Endodermal cell (in vitro differentiated cells): ENCODE measurements around the gene KIRREL3. TPM values are rescaled to one million over a fixed set of nuclear protein-coding genes. Genes with fewer than 3 reads are reported as not detected.

Experiments used
- DNase-seq: peaks from one replicate; pipeline ENCODE4 v3.0.0-alpha.2; 2017
- H3K27ac ChIP-seq: 2 replicates; pipeline ENCODE4 v1.5.1; 2013; ENCODE audit warnings: mild to moderate bottlenecking, low read depth, low read length, moderate library complexity
- H3K27me3 ChIP-seq: 2 replicates; pipeline ENCODE4 v1.6.1; 2013; ENCODE audit warnings: mild to moderate bottlenecking, low read length, moderate library complexity; ENCODE audit not compliant: insufficient read depth, control insufficient read depth, poor library complexity, severe bottlenecking
- H3K36me3 ChIP-seq: 2 replicates; pipeline ENCODE4 v1.7.0; 2013; ENCODE audit warnings: mild to moderate bottlenecking, low read length, moderate library complexity; ENCODE audit not compliant: control insufficient read depth, insufficient read depth
- H3K4me1 ChIP-seq: one replicate; pipeline ENCODE4 v1.7.0; 2013; ENCODE audit warnings: low read length; ENCODE audit not compliant: control insufficient read depth, insufficient read depth
- H3K4me3 ChIP-seq: 2 replicates; pipeline ENCODE4 v1.5.1; 2013; ENCODE audit warnings: mild to moderate bottlenecking, low read length, moderate library complexity
- H3K9ac ChIP-seq: 2 replicates; pipeline ENCODE4 v1.6.1; 2013; ENCODE audit warnings: mild to moderate bottlenecking, low read length, moderate library complexity; ENCODE audit not compliant: poor library complexity, severe bottlenecking; ENCODE audit errors: extremely low read depth
- H3K9me3 ChIP-seq: 2 replicates; pipeline ENCODE4 v1.6.1; 2013; ENCODE audit warnings: mild to moderate bottlenecking, low read length, moderate library complexity; ENCODE audit not compliant: control insufficient read depth
- H3K27ac Mint-ChIP-seq: 2 replicates; pipeline ENCODE4 v1.8.0; 2020; ENCODE audit warnings: mixed read lengths
- H3K27me3 Mint-ChIP-seq: 2 replicates; pipeline ENCODE4 v1.8.0; 2021; ENCODE audit warnings: mild to moderate bottlenecking, mixed read lengths; ENCODE audit not compliant: insufficient read depth
- H3K36me3 Mint-ChIP-seq: 2 replicates; pipeline ENCODE4 v1.8.0; 2020; ENCODE audit warnings: low read depth, mixed read lengths
- H3K4me1 Mint-ChIP-seq: 2 replicates; pipeline ENCODE4 v1.8.0; 2020; ENCODE audit warnings: mixed read lengths
- H3K4me3 Mint-ChIP-seq: 2 replicates; pipeline ENCODE4 v1.8.0; 2020; ENCODE audit warnings: mild to moderate bottlenecking, moderate library complexity, mixed read lengths
- H3K9me3 Mint-ChIP-seq: 2 replicates; pipeline ENCODE4 v1.8.0; 2020; ENCODE audit warnings: mild to moderate bottlenecking, mixed read lengths
- WGBS, 2 experiments: methylation state at CpG; one replicate each; pipeline versions ENCODE4 v1.1.5 to v1.1.7; 2013; ENCODE audit warnings: missing lambda C conversion rate in 2 of 2, mixed read lengths in 1 of 2; ENCODE audit not compliant: insufficient coverage in 1 of 2, insufficient read length in 1 of 2; 5-methylcytosine and 5-hydroxymethylcytosine counted together
- total RNA-seq, 2 donors: library from RNA; stranded (reverse); fragmentation: NEBNext Ultra II Directional in 1 of 2; extraction: Animal tissue kit (Norgen Biotek cat#: 25700) in 1 of 2; gene quantifications; 2 replicates in 1 of 2; 3 replicates in 1 of 2; pipeline ENCODE4 v1.2.1, GENCODE V29; 2021
- TF ChIP-seq, protein P1 (sequence below): fragments of 200-600 bp; sonication (generic); conservative IDR thresholded peaks from 2 replicates; pipeline ENCODE4 v1.5.0; 2021; ENCODE audit warnings: antibody characterized with exemption, mild to moderate bottlenecking

The KIRREL3 gene
- total RNA-seq, 2 donors from 2014 or later = 1.1 to 1.4 TPM

DNA sequence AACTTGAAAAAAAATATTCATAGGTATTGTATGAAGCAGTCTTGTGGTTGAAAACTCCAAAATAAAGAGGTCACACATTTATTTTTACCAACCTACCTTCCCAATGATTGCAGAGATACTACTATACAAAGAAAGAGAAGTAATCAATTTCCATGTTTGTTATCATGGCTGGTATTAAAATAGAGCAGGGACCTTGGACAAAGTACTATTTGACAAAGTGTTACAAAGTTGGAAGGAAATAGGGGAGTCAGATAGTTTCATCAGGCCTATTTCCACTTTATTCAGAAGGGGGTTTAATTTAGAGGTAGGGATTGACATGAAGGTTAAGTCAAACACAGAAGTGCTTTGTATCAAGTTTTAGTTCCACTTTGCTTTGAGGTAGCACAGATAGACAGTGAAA is 34.4 kb upstream of the KIRREL3 start:
- no peaks in the 10 kb centered on the region for H3K9me3 Mint-ChIP-seq
- no peak overlapping the region for H3K27ac ChIP-seq
- H3K4me1 Mint-ChIP-seq = peaks cover 7% of the 10 kb centered on the region
- H3K27me3 ChIP-seq = no peaks in the 10 kb centered on the region
- no peaks in the 10 kb centered on the region for H3K36me3 ChIP-seq
- no peaks in the 10 kb centered on the region for H3K4me1 ChIP-seq
- H3K27ac Mint-ChIP-seq = no peak overlapping the region
- no peaks in the 10 kb centered on the region for H3K27me3 Mint-ChIP-seq
- TF ChIP-seq, protein P1, sequence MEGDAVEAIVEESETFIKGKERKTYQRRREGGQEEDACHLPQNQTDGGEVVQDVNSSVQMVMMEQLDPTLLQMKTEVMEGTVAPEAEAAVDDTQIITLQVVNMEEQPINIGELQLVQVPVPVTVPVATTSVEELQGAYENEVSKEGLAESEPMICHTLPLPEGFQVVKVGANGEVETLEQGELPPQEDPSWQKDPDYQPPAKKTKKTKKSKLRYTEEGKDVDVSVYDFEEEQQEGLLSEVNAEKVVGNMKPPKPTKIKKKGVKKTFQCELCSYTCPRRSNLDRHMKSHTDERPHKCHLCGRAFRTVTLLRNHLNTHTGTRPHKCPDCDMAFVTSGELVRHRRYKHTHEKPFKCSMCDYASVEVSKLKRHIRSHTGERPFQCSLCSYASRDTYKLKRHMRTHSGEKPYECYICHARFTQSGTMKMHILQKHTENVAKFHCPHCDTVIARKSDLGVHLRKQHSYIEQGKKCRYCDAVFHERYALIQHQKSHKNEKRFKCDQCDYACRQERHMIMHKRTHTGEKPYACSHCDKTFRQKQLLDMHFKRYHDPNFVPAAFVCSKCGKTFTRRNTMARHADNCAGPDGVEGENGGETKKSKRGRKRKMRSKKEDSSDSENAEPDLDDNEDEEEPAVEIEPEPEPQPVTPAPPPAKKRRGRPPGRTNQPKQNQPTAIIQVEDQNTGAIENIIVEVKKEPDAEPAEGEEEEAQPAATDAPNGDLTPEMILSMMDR = no peak
- no peak for DNase-seq
- H3K36me3 Mint-ChIP-seq = no peaks in the 10 kb centered on the region
- no peak overlapping the region for H3K4me3 ChIP-seq
- H3K4me3 Mint-ChIP-seq = no peak overlapping the region
- H3K9me3 ChIP-seq = no peaks in the 10 kb centered on the region
- no peak overlapping the region for H3K9ac ChIP-seq

DNA sequence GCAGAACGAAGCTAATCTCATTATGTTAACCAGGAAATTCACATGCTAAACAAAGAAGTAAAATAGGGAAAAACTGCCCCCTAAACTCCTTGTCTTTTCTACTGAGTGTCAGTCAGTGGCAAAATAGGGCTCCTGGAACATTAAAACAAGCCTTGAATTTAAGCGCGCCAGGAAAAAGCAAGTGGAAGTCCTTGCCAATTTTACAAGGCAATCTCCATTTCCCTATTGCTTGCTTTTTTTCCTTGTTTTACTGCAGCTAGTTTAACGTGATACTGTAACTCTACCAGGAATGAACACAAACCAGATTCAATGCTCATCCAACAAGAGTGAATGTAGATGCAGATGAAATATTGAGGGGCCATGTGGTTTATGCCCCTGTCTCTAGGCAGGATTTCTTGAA is 28.1 kb upstream of the KIRREL3 start:
- Mint-ChIP-seq H3K9me3 (no peaks in the 10 kb centered on the region), H3K36me3 (no peaks in the 10 kb centered on the region), H3K4me1 (peaks cover 10% of the 10 kb centered on the region), H3K27ac (no peak overlapping the region), H3K4me3 (no peak overlapping the region), H3K27me3 (peaks cover 9% of the 10 kb centered on the region)
- no peaks in the 10 kb centered on the region for H3K4me1 ChIP-seq
- H3K9ac ChIP-seq = no peak overlapping the region
- H3K27me3 ChIP-seq = peaks cover 11% of the 10 kb centered on the region
- no peak overlapping the region for H3K27ac ChIP-seq
- H3K9me3 ChIP-seq = no peaks in the 10 kb centered on the region
- H3K36me3 ChIP-seq = no peaks in the 10 kb centered on the region
- 74 to 87% methylated on average over 3 to 4 of the region's 4 CpGs for WGBS, 2 experiments
- no peak for DNase-seq
- TF ChIP-seq, protein P1 = no peak
- H3K4me3 ChIP-seq = no peak overlapping the region

DNA sequence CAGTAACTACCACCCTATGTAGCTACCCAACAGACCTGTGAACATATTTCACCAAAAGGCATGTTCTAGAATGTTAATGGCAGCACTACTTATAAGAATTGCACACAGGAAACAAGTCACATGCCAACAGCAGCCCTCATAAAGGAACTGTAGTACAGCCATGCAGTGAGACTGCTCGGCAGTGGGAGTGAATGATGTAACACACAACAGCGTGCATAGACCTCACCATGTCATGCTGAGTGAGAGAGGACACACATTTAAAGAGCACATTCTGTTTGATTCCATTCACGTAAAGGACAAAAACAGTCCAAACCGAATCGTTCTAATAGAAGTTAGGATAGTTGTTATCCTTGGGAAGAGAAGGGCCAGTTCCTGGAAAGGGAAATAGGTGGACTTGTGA is 27.2 kb upstream of the KIRREL3 start:
- TF ChIP-seq, protein P1 = no peak
- Histone ChIP-seq H3K27ac (no peak overlapping the region), H3K27me3 (peaks cover 12% of the 10 kb centered on the region), H3K9me3 (no peaks in the 10 kb centered on the region), H3K9ac (no peak overlapping the region), H3K36me3 (no peaks in the 10 kb centered on the region), H3K4me1 (no peaks in the 10 kb centered on the region), H3K4me3 (no peak overlapping the region)
- 81 to 89% methylated on average over 5 of the region's 5 CpGs for WGBS, 2 experiments
- Mint-ChIP-seq H3K9me3 (no peaks in the 10 kb centered on the region), H3K36me3 (no peaks in the 10 kb centered on the region), H3K27ac (no peak overlapping the region), H3K4me1 (peaks cover 10% of the 10 kb centered on the region), H3K4me3 (no peak overlapping the region), H3K27me3 (peaks cover 9% of the 10 kb centered on the region)
- DNase-seq = no peak
